ENCODE measurements around the gene AMIGO3.

DNA sequence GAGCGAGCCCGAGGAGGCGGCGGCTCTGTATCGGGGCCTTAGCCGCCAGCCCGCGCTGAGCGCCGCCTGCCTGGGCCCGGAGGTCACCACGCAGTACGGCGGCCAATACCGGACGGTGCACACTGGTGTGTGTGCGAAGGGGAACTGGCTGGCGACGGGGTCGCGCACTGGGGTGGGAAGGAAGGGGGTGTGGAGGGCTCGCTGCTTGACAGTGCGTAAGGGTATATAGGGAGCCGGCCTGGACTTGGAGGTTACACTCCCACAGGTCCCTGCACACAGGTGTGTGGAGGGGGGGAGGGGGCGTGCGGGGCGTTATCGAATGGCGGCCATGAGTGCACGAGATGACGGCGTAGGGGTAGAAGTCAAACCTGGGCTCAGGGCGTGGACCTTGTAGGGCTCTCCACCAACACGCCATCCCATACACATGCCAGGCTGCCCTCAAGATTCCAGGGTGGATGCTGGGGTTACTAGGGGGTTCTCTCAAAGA lies 44.9 kb downstream of the AMIGO3 start:
- TF ChIP-seq, protein P1, sequence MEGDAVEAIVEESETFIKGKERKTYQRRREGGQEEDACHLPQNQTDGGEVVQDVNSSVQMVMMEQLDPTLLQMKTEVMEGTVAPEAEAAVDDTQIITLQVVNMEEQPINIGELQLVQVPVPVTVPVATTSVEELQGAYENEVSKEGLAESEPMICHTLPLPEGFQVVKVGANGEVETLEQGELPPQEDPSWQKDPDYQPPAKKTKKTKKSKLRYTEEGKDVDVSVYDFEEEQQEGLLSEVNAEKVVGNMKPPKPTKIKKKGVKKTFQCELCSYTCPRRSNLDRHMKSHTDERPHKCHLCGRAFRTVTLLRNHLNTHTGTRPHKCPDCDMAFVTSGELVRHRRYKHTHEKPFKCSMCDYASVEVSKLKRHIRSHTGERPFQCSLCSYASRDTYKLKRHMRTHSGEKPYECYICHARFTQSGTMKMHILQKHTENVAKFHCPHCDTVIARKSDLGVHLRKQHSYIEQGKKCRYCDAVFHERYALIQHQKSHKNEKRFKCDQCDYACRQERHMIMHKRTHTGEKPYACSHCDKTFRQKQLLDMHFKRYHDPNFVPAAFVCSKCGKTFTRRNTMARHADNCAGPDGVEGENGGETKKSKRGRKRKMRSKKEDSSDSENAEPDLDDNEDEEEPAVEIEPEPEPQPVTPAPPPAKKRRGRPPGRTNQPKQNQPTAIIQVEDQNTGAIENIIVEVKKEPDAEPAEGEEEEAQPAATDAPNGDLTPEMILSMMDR (IDR thresholded peaks at IDR 0.05): no peak
- TF ChIP-seq POLR2AphosphoS5 (IDR thresholded peaks at IDR 0.05) (no peak), POLR2A (IDR thresholded peaks at IDR 0.05) (no peak)
